ENCODE measurements around the gene EFCAB11.

DNA sequence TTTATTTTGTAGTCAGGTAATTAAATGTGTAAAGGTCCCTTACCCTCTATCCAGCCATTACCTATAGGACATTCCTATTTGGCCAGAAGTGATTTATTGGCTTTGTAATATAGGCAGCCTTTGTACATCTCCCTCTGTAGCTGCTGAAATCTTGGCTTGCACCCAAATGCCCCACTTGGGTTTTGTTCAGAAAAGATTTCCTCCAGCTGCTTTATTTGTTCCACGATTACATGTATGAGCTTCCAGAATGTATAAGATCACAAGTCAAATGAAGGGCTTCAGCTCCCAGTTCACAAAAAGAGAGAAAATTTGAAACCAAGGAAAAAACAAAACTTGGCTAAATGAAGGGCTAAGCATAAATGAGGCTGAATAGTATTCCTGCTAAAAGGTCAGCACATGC is 103.4 kb downstream of the EFCAB11 start:
- TF ChIP-seq, protein P1, sequence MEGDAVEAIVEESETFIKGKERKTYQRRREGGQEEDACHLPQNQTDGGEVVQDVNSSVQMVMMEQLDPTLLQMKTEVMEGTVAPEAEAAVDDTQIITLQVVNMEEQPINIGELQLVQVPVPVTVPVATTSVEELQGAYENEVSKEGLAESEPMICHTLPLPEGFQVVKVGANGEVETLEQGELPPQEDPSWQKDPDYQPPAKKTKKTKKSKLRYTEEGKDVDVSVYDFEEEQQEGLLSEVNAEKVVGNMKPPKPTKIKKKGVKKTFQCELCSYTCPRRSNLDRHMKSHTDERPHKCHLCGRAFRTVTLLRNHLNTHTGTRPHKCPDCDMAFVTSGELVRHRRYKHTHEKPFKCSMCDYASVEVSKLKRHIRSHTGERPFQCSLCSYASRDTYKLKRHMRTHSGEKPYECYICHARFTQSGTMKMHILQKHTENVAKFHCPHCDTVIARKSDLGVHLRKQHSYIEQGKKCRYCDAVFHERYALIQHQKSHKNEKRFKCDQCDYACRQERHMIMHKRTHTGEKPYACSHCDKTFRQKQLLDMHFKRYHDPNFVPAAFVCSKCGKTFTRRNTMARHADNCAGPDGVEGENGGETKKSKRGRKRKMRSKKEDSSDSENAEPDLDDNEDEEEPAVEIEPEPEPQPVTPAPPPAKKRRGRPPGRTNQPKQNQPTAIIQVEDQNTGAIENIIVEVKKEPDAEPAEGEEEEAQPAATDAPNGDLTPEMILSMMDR (IDR thresholded peaks at IDR 0.05) = no peak
- TF ChIP-seq POLR2A (IDR thresholded peaks at IDR 0.05) = no peak

Measured in esophagus squamous epithelium (tissue), 4 donors.